ENCODE data around the gene CLSTN2. TPM values are rescaled to one million over a fixed set of nuclear protein-coding genes. Genes with fewer than 3 reads are reported as not detected.

Gene CLSTN2
- total and polyA plus RNA-seq, 2 of the 13 experiments (the other 11 are each of a cell fraction or from before 2014, with no cell fraction given), result not detected

GRCh38 chr3:140053794-140054193, 118.8 kb downstream of the CLSTN2 start:
- Histone ChIP-seq H3K4me2 (ENCODE audit: low read depth, low read length) (no peak overlapping the region), H2AFZ (ENCODE audit: low read length) (no peak overlapping the region), H3K27me3 (ENCODE audit: control insufficient read depth in 1 of 2, insufficient read depth in 2 of 2, low read length in 2 of 2) (peaks cover 0 to 12% of the 10 kb centered on the region in 2 experiments; a peak in 1 of 5 replicates), H3K9me3 (ENCODE audit: low read length) (no peaks in the 10 kb centered on the region), H3K9ac (ENCODE audit: insufficient read depth, low read depth, low read length) (no peak overlapping the region), H3K79me2 (ENCODE audit: insufficient read depth, low read length) (no peaks in the 10 kb centered on the region), H3K27ac (ENCODE audit: extremely low read length, insufficient read depth, low read length) (no peak overlapping the region), H3K4me3 (replicated peaks in 1 of 3; ENCODE audit: insufficient read depth in 1 of 3, low read depth in 2 of 3, low read length in 3 of 3) (no peak overlapping the region), H4K20me1 (ENCODE audit: insufficient read depth, low read length) (no peaks in the 10 kb centered on the region), H3K36me3 (replicated peaks in 1 of 2; ENCODE audit: control insufficient read depth in 1 of 2, insufficient read depth in 2 of 2, low read length in 2 of 2) (no peaks in the 10 kb centered on the region), H3K4me1 (ENCODE audit: insufficient read depth, low read length) (no peaks in the 10 kb centered on the region)
- ATAC-seq (no peak), DNase-seq (ENCODE audit: low spot score) (no peak), FAIRE-seq (no peak)
- BruUV-seq (replicated peaks), result no TSS peak
- 3% methylated on average over 3 of the region's 3 CpGs for WGBS (ENCODE audit: low lambda C conversion rate)
- TF ChIP-seq PAWR (CRISPR knock-in tag; IDR thresholded peaks at IDR 0.05; ENCODE audit: borderline replicate concordance), result no peak
- TF ChIP-seq ZNF138 (CRISPR knock-in tag; IDR thresholded peaks at IDR 0.05; ENCODE audit: low read depth), result no peak
- no peak for TF ChIP-seq KLF9 (CRISPR knock-in tag; IDR thresholded peaks at IDR 0.05; ENCODE audit: low read depth)
- TF ChIP-seq ZFP37 (CRISPR knock-in tag; IDR thresholded peaks at IDR 0.05; ENCODE audit: borderline replicate concordance), result no peak
- TF ChIP-seq ARID5B (CRISPR knock-in tag; IDR thresholded peaks at IDR 0.05), result no peak
- no peak for TF ChIP-seq GABPA (IDR thresholded peaks at IDR 0.05; ENCODE audit: low read depth, low read length)
- TF ChIP-seq GABPA (CRISPR knock-in tag; IDR thresholded peaks at IDR 0.05; ENCODE audit: low read depth), result no peak
- TF ChIP-seq ATF3 (CRISPR knock-in tag; IDR thresholded peaks at IDR 0.05), result no peak
- no peak for TF ChIP-seq PCBP2 (optimal IDR thresholded peaks at IDR 0.05; ENCODE audit: low read depth, low read length, poor library complexity, severe bottlenecking)
- TF ChIP-seq RBM22 (optimal IDR thresholded peaks at IDR 0.05; ENCODE audit: low read length), result no peak
- TF ChIP-seq ZNF121 (CRISPR knock-in tag; IDR thresholded peaks at IDR 0.05), result no peak
- TF ChIP-seq ZNF839 (CRISPR knock-in tag; IDR thresholded peaks at IDR 0.05; ENCODE audit: borderline replicate concordance), result no peak
- TF ChIP-seq SNAPC5 (CRISPR knock-in tag; IDR thresholded peaks at IDR 0.05; ENCODE audit: borderline replicate concordance), result no peak
- TF ChIP-seq ZNF10 (CRISPR knock-in tag; IDR thresholded peaks at IDR 0.05; ENCODE audit: borderline replicate concordance, low read depth), result no peak
- no peak for TF ChIP-seq PAF1 (CRISPR knock-in tag; IDR thresholded peaks at IDR 0.05)
- TF ChIP-seq ZNF510 (CRISPR knock-in tag; IDR thresholded peaks at IDR 0.05; ENCODE audit: low read depth), result no peak
- no peak for TF ChIP-seq ZNF557 (CRISPR knock-in tag; IDR thresholded peaks at IDR 0.05)
- intact Hi-C loops (cut with micrococcal nuclease; ENCODE audit: unreplicated experiment) (no loop called here), in situ Hi-C loops (cut with HindIII; ENCODE audit: extremely low pct_ligation_motif_present, low pct_unique_long_range_greater_than_20kb) (no loop called here)
- CTCF ChIA-PET (ENCODE audit: low intra/inter-chr PET ratio, low total read pairs), result no interaction called here
- POLR2A ChIA-PET, result no interaction called here
